ENCODE measurements around the gene PERP.

Gene PERP

DNA sequence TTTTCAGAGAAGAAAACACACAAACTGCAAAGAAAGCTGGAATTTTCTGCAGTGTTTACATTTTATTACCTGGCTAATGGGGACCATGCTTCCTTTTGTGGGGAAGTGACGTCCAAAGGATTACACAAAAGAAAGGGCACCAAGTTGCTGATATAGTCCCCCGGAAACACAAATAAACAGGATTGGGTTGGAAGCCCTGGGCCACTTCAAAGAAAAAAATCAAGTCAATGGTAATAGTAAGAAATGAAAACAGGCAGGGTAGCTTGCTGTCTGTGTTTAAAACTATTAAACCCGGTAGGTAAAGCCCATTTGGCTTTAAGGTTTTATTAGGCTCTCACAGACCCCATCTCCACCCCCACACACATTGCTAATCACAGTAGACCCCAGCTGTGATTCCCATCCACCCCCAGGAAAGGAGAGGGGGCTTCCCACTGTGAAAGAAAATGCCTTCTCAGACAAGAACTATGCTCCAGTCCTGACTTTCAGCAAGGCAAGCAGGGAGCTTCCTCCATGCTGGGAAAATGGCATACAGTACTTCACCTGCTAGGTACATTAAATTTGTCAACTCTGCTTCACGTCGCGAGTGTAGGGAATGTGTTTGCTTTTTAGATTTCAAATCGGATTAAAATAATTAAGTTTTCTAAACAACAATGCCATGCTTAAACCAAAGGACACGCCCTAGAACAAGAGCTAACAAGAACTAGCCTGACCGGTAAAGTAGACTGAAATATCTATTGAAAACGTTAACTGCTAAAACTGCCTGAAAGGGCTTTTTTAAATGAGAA lies 1.1 kb downstream of the PERP start:
- CTCF ChIA-PET, result interaction anchor here (0.9 to 3.4 kb wide), 6 partner anchors 10 to 105 kb away, joined by 3 to 18 read pairs (median 4); no protein-coding TSS in a partner anchor
- POLR2A ChIA-PET, result interaction anchor here (0.5 kb wide), 1 partner anchor 100 kb away, joined by 3 read pairs; no protein-coding TSS in a partner anchor
- no peaks in the 10 kb centered on the region for H3K36me3 ChIP-seq (ENCODE audit: control insufficient read depth in 4 of 4, insufficient read depth in 4 of 4, low read length in 3 of 4)
- H3K4me1 ChIP-seq (ENCODE audit: control extremely low read depth in 1 of 4, control insufficient read depth in 4 of 4, insufficient read depth in 4 of 4, low read length in 3 of 4), result peaks cover 0 to 19% (median 11%) of the 10 kb centered on the region in 4 experiments
- DNase-seq, result peak; percentile 7 to 34 (median 22)
- WGBS (ENCODE audit: insufficient coverage), result 26% methylated on average over 4 of the region's 10 CpGs
- H3K9me3 ChIP-seq (ENCODE audit: control extremely low read depth in 1 of 5, control insufficient read depth in 4 of 5, insufficient read depth in 2 of 5, low read depth in 1 of 5, low read length in 4 of 5), result no peaks in the 10 kb centered on the region
- peaks cover 28 to 66% (median 36%) of the 10 kb centered on the region in 5 experiments for H3K27me3 ChIP-seq (replicated peaks in 2 of 5; ENCODE audit: control insufficient read depth in 4 of 5, insufficient read depth in 5 of 5, low read length in 4 of 5)
- H3K27ac ChIP-seq (ENCODE audit: insufficient read depth in 1 of 2, low read depth in 1 of 2, low read length in 2 of 2, poor library complexity in 1 of 2, severe bottlenecking in 2 of 2), result no peak overlapping the region
- H3K4me3 ChIP-seq (ENCODE audit: control insufficient read depth in 1 of 7, extremely low read depth in 1 of 7, insufficient read depth in 4 of 7, low read depth in 2 of 7, low read length in 6 of 7), result peak overlapping the region in 1 of 7 experiments; percentile 40

GRCh38 chr6:138105446-138105845 lies 1.8 kb downstream of the PERP start:
- H3K36me3 ChIP-seq (ENCODE audit: control insufficient read depth in 4 of 4, insufficient read depth in 4 of 4, low read length in 3 of 4), result no peaks in the 10 kb centered on the region
- ChIA-PET POLR2A (no interaction called here), CTCF (interaction anchor here (1.3 to 3.4 kb wide), 5 partner anchors 11 to 105 kb away, joined by 3 to 18 read pairs (median 4); no protein-coding TSS in a partner anchor)
- no peaks in the 10 kb centered on the region for H3K9me3 ChIP-seq (ENCODE audit: control extremely low read depth in 1 of 5, control insufficient read depth in 4 of 5, insufficient read depth in 2 of 5, low read depth in 1 of 5, low read length in 4 of 5)
- no peak overlapping the region for H3K27ac ChIP-seq (ENCODE audit: insufficient read depth in 1 of 2, low read depth in 1 of 2, low read length in 2 of 2, poor library complexity in 1 of 2, severe bottlenecking in 2 of 2)
- H3K27me3 ChIP-seq (replicated peaks in 2 of 5; ENCODE audit: control insufficient read depth in 4 of 5, insufficient read depth in 5 of 5, low read length in 4 of 5), result peaks cover 28 to 66% (median 36%) of the 10 kb centered on the region in 5 experiments
- H3K4me1 ChIP-seq (ENCODE audit: control extremely low read depth in 1 of 4, control insufficient read depth in 4 of 4, insufficient read depth in 4 of 4, low read length in 3 of 4), result peaks cover 0 to 19% (median 11%) of the 10 kb centered on the region in 4 experiments
- 100% methylated on average over 2 of the region's 5 CpGs for WGBS (ENCODE audit: insufficient coverage)
- no peak overlapping the region for H3K4me3 ChIP-seq (ENCODE audit: control insufficient read depth in 1 of 7, extremely low read depth in 1 of 7, insufficient read depth in 4 of 7, low read depth in 2 of 7, low read length in 6 of 7)
- DNase-seq, result no peak

DNA sequence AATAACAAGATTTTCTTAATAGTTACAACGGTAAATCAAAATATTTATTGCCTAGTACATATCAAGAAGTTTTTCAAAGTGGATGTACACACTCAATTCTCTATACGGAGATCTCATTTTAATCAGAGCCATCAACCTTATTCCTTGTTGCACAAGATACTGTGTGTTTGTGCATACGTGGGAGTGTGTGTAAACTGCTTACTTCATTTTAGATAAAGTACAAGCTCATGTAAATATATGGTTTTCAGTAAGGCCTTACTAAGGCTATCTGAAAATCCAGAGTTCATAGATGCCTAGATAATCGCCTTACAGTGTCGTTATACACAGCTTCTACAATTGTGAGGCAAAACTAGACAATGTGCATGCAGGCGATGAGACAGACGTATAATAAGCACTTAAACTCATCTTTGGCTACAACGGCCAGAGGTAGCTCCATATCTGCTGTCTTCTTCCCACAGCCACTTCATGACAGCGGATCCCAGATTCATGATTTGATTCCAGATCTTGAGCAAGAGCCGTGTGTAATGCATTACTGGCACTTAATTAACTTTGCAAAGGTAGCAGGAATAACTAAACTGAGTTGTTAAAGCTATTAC lies 2.5 kb downstream of the PERP start:
- Histone ChIP-seq H3K27ac (ENCODE audit: insufficient read depth in 1 of 2, low read depth in 1 of 2, low read length in 2 of 2, poor library complexity in 1 of 2, severe bottlenecking in 2 of 2) (no peak overlapping the region), H3K9me3 (ENCODE audit: control extremely low read depth in 1 of 5, control insufficient read depth in 4 of 5, insufficient read depth in 2 of 5, low read depth in 1 of 5, low read length in 4 of 5) (no peaks in the 10 kb centered on the region), H3K4me1 (ENCODE audit: control extremely low read depth in 1 of 4, control insufficient read depth in 4 of 4, insufficient read depth in 4 of 4, low read length in 3 of 4) (peaks cover 0 to 19% (median 11%) of the 10 kb centered on the region in 4 experiments), H3K27me3 (replicated peaks in 2 of 5; ENCODE audit: control insufficient read depth in 4 of 5, insufficient read depth in 5 of 5, low read length in 4 of 5) (peaks cover 28 to 66% (median 37%) of the 10 kb centered on the region in 5 experiments), H3K4me3 (ENCODE audit: control insufficient read depth in 1 of 7, extremely low read depth in 1 of 7, insufficient read depth in 4 of 7, low read depth in 2 of 7, low read length in 6 of 7) (no peak overlapping the region), H3K36me3 (ENCODE audit: control insufficient read depth in 4 of 4, insufficient read depth in 4 of 4, low read length in 3 of 4) (no peaks in the 10 kb centered on the region)
- no peak for DNase-seq
- 95% methylated on average over 7 of the region's 10 CpGs for WGBS (ENCODE audit: insufficient coverage)
- CTCF ChIA-PET, result interaction anchor here (1.4 to 3.4 kb wide), 2 partner anchors 12 to 104 kb away, joined by 5 to 18 read pairs; no protein-coding TSS in a partner anchor
- POLR2A ChIA-PET, result no interaction called here

GRCh38 chr6:138103871-138104270 lies 3.3 kb downstream of the PERP start:
- DNase-seq, result no peak
- WGBS (ENCODE audit: insufficient coverage), result 100% methylated on average over 1 of the region's 5 CpGs
- ChIA-PET CTCF (interaction anchor here (3.4 kb wide), 1 partner anchor 12 kb away, joined by 18 read pairs; no protein-coding TSS in a partner anchor), POLR2A (interaction anchor here (0.6 kb wide), 1 partner anchor 466 kb away, joined by 3 read pairs; no protein-coding TSS in a partner anchor)
- Histone ChIP-seq H3K27me3 (replicated peaks in 2 of 5; ENCODE audit: control insufficient read depth in 4 of 5, insufficient read depth in 5 of 5, low read length in 4 of 5) (peaks cover 26 to 62% (median 35%) of the 10 kb centered on the region in 5 experiments), H3K36me3 (ENCODE audit: control insufficient read depth in 4 of 4, insufficient read depth in 4 of 4, low read length in 3 of 4) (no peaks in the 10 kb centered on the region), H3K4me1 (ENCODE audit: control extremely low read depth in 1 of 4, control insufficient read depth in 4 of 4, insufficient read depth in 4 of 4, low read length in 3 of 4) (peaks cover 0 to 19% (median 11%) of the 10 kb centered on the region in 4 experiments), H3K9me3 (ENCODE audit: control extremely low read depth in 1 of 5, control insufficient read depth in 4 of 5, insufficient read depth in 2 of 5, low read depth in 1 of 5, low read length in 4 of 5) (no peaks in the 10 kb centered on the region), H3K4me3 (ENCODE audit: control insufficient read depth in 1 of 7, extremely low read depth in 1 of 7, insufficient read depth in 4 of 7, low read depth in 2 of 7, low read length in 6 of 7) (no peak overlapping the region), H3K27ac (ENCODE audit: insufficient read depth in 1 of 2, low read depth in 1 of 2, low read length in 2 of 2, poor library complexity in 1 of 2, severe bottlenecking in 2 of 2) (no peak overlapping the region)

DNA sequence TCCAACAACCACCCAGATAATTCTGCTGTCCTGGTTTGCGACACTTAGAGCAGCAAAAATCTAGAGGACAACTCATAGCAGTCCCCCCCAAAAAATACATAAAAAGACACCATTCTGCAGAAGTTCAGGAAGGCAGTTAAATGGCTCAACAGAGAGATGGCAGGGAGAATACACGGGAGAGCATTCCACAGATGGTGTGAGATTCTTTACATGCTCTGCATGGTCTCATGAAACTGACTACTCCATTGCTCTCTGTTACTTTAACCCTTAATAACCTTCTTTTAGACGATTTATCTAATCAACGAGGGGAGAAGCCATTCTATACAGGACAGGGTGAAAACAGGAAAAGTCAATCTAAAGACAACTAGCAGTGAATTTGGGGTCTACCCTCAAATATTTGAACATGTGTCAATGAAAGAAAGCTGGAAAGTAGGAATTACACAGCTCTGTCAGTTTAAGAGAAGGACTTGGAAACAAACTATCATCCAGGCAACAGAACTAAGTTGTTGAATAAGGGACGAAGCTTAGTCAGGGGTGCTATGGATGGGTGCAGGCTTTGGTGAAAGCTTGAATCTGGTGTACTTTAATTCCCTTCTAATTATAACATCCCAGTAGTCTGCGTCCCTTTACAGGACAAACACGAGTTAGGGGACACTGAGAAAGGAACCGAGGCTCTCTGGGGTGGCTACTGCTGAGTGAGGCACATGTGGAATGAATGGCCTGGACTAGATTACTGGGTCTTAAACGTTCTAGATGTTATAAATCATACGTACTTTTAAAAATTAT lies 5.1 kb downstream of the PERP start:
- 68% methylated on average over 3 of the region's 10 CpGs for WGBS (ENCODE audit: insufficient coverage)
- DNase-seq, result no peak
- POLR2A ChIA-PET, result no interaction called here
- no peaks in the 10 kb centered on the region for H3K36me3 ChIP-seq (ENCODE audit: control insufficient read depth in 4 of 4, insufficient read depth in 4 of 4, low read length in 3 of 4)
- H3K4me1 ChIP-seq (ENCODE audit: control extremely low read depth in 1 of 4, control insufficient read depth in 4 of 4, insufficient read depth in 4 of 4, low read length in 3 of 4), result peaks cover 0 to 10% (median 4%) of the 10 kb centered on the region in 4 experiments
- no peak overlapping the region for H3K4me3 ChIP-seq (ENCODE audit: control insufficient read depth in 1 of 7, extremely low read depth in 1 of 7, insufficient read depth in 4 of 7, low read depth in 2 of 7, low read length in 6 of 7)
- peaks cover 0 to 6% (median 2%) of the 10 kb centered on the region in 5 experiments for H3K9me3 ChIP-seq (ENCODE audit: control extremely low read depth in 1 of 5, control insufficient read depth in 4 of 5, insufficient read depth in 2 of 5, low read depth in 1 of 5, low read length in 4 of 5)
- no peak overlapping the region for H3K27ac ChIP-seq (ENCODE audit: insufficient read depth in 1 of 2, low read depth in 1 of 2, low read length in 2 of 2, poor library complexity in 1 of 2, severe bottlenecking in 2 of 2)
- CTCF ChIA-PET, result no interaction called here
- peaks cover 16 to 44% (median 23%) of the 10 kb centered on the region in 5 experiments for H3K27me3 ChIP-seq (replicated peaks in 2 of 5; ENCODE audit: control insufficient read depth in 4 of 5, insufficient read depth in 5 of 5, low read length in 4 of 5)

DNA sequence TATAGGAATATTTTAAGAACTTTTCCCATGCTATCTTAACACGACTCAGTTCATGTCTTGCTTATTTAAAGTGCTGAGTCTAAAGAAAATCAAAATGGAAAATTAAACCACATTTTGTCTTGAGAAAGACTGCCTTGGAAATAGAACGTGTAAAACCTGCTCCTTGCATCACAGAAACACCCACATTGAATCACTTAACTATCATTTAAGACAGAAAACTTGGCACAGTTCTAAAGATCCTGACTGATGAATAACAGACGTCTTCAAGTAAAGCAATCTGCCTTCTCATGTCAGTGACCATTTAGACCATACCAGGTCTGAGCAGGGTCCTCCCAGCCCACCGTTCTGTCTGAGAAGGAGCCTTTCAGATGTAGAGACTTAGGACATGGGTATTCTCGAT lies 7.4 kb downstream of the PERP start:
- no peak overlapping the region for H3K27ac ChIP-seq (ENCODE audit: insufficient read depth in 1 of 2, low read depth in 1 of 2, low read length in 2 of 2, poor library complexity in 1 of 2, severe bottlenecking in 2 of 2)
- no peak for DNase-seq
- ChIA-PET CTCF (interaction anchor here (1.1 to 1.4 kb wide), 2 partner anchors 9 to 11 kb away, joined by 3 read pairs; no protein-coding TSS in a partner anchor), POLR2A (no interaction called here)
- whole genome bisulfite sequencing (ENCODE audit: insufficient coverage), result 80% methylated on average over 2 of the region's 5 CpGs
- peaks cover 0 to 6% (median 2%) of the 10 kb centered on the region in 5 experiments for H3K9me3 ChIP-seq (ENCODE audit: control extremely low read depth in 1 of 5, control insufficient read depth in 4 of 5, insufficient read depth in 2 of 5, low read depth in 1 of 5, low read length in 4 of 5)
- no peaks in the 10 kb centered on the region for H3K36me3 ChIP-seq (ENCODE audit: control insufficient read depth in 4 of 4, insufficient read depth in 4 of 4, low read length in 3 of 4)
- H3K4me1 ChIP-seq (ENCODE audit: control extremely low read depth in 1 of 4, control insufficient read depth in 4 of 4, insufficient read depth in 4 of 4, low read length in 3 of 4), result no peaks in the 10 kb centered on the region
- peaks cover 4 to 22% (median 15%) of the 10 kb centered on the region in 5 experiments for H3K27me3 ChIP-seq (replicated peaks in 2 of 5; ENCODE audit: control insufficient read depth in 4 of 5, insufficient read depth in 5 of 5, low read length in 4 of 5)
- H3K4me3 ChIP-seq (ENCODE audit: control insufficient read depth in 1 of 7, extremely low read depth in 1 of 7, insufficient read depth in 4 of 7, low read depth in 2 of 7, low read length in 6 of 7), result no peak overlapping the region

Data from common myeloid progenitor, CD34-positive (primary cell).